CD4-positive, alpha-beta T cell treated with Interleukin-2 at 100 ng/mL for 4 hours (primary cell): ENCODE measurements around the gene HDDC2.
A peak's percentile ranks its signal among the peaks of the same experiment; 100 is the strongest.

Experiments used
- DNase-seq: peaks from one replicate; pipeline ENCODE4 v3.0.0-alpha.2; 2020; ENCODE audit warnings: low spot score

HDDC2 gene

GRCh38 chr6:125301435-125302391, at the start of gene HDDC2:
Gene HDDC2 (minus strand): TSS chr6:125301967. CDS start chr6:125301932, 35 bp downstream.
- peak; percentile 36 for DNase-seq

GRCh38 chr6:125346926-125347563, 45.3 kb upstream of the HDDC2 start:
- no peak for DNase-seq

GRCh38 chr6:125346201-125346925, 44.6 kb upstream of the HDDC2 start:
- DNase-seq = no peak

GRCh38 chr6:125341460-125341859, 39.7 kb upstream of the HDDC2 start:
- DNase-seq = no peak

GRCh38 chr6:125340991-125341390, 39.2 kb upstream of the HDDC2 start:
- no peak for DNase-seq

- no peak for DNase-seq
These were observed 38.5 kb upstream of the HDDC2 start for GRCh38 chr6:125340175-125340835.

GRCh38 chr6:125339653-125340052, 37.9 kb upstream of the HDDC2 start:
- no peak for DNase-seq

- no peak for DNase-seq
These were observed 36.6 kb upstream of the HDDC2 start for GRCh38 chr6:125338381-125338780.

GRCh38 chr6:125337706-125338105, 35.9 kb upstream of the HDDC2 start:
- DNase-seq = no peak

GRCh38 chr6:125332664-125333063, 30.9 kb upstream of the HDDC2 start:
- DNase-seq = no peak

- DNase-seq = no peak
These were observed 23.8 kb upstream of the HDDC2 start for GRCh38 chr6:125325586-125325985.

GRCh38 chr6:125323376-125323775, 21.6 kb upstream of the HDDC2 start:
- no peak for DNase-seq

- DNase-seq = no peak
These were observed 14.9 kb upstream of the HDDC2 start for GRCh38 chr6:125316621-125317020.

GRCh38 chr6:125315548-125315947, 13.8 kb upstream of the HDDC2 start:
- DNase-seq = no peak

GRCh38 chr6:125314009-125314581, 12.3 kb upstream of the HDDC2 start:
- DNase-seq = peak; percentile 40

- no peak for DNase-seq
These were observed 11.2 kb upstream of the HDDC2 start for GRCh38 chr6:125312950-125313349.

- DNase-seq = no peak
These were observed 10.7 kb upstream of the HDDC2 start for GRCh38 chr6:125312478-125312877.

GRCh38 chr6:125310994-125311649, 9.4 kb upstream of the HDDC2 start:
- peak; percentile 63 for DNase-seq

- no peak for DNase-seq
These were observed 6.3 kb upstream of the HDDC2 start for GRCh38 chr6:125307964-125308615.

- no peak for DNase-seq
These were observed 5.5 kb upstream of the HDDC2 start for GRCh38 chr6:125307150-125307838.
